Body of pancreas (tissue), 4 donors: ENCODE data around the gene INAVA. TPM values are rescaled to one million over a fixed set of nuclear protein-coding genes. Genes with fewer than 3 reads are reported as not detected.
"Not testable (repeated sequence)": the region's sequence is repeated elsewhere in the genome, so short reads cannot be mapped to it uniquely, and the experiment has no call there.

Experiments used
- ATAC-seq: fragments of 150-250 bp; one replicate; pipeline ENCODE4 v1.9.1; 2016
- DNase-seq, 4 donors: peaks; one replicate each; pipeline ENCODE4 v3.0.0-alpha.2; 2019
- H3K27ac ChIP-seq, 4 donors: fragments of 200-600 bp; sonication (generic); 1 replicate in 3 of 4; 2 replicates in 1 of 4; pipeline versions ENCODE4 v1.5.1 to v1.6.1; 2016 to 2019; ENCODE audit warnings: mild to moderate bottlenecking in 1 of 4, mixed read lengths in 1 of 4, moderate library complexity in 1 of 4
- H3K27me3 ChIP-seq, 2 donors: fragments of 200-600 bp; sonication (generic); one replicate each; pipeline ENCODE4 v1.6.0; 2016; ENCODE audit warnings: mild to moderate bottlenecking in 1 of 2
- H3K36me3 ChIP-seq, 2 donors: fragments of 200-600 bp; sonication (generic); replicated peaks in 1 of 2; 2 replicates each; pipeline ENCODE4 v1.5.1; 2016; ENCODE audit warnings: low read depth in 2 of 2; ENCODE audit not compliant: insufficient read depth in 1 of 2
- H3K4me1 ChIP-seq: fragments of 200-600 bp; sonication (generic); one replicate; pipeline ENCODE4 v1.6.0; 2016
- H3K4me3 ChIP-seq, 2 donors: fragments of 200-600 bp; sonication (generic); 1 replicate in 1 of 2; 2 replicates in 1 of 2; pipeline ENCODE4 v1.5.1; 2016 to 2019
- H3K9me3 ChIP-seq, 3 donors: fragments of 200-600 bp; sonication (generic); 1 replicate in 2 of 3; 2 replicates in 1 of 3; pipeline ENCODE4 v1.5.1; 2016
- CTCF ChIP-seq, 7 experiments: fragments of 450-650 bp in 4 of 7; fragments of 200-600 bp in 3 of 7; sonication (generic) in 3 of 7; IDR thresholded peaks; one replicate each; pipeline ENCODE4 v1.5.1; 2016 to 2019; ENCODE audit warnings: antibody characterized with exemption in 7 of 7
- POLR2A ChIP-seq, 3 donors: fragments of 450-650 bp; IDR thresholded peaks; one replicate each; pipeline ENCODE4 v1.6.1; 2016; ENCODE audit warnings: antibody characterized with exemption in 3 of 3, mild to moderate bottlenecking in 2 of 3
- WGBS, 2 donors: methylation state at CpG; one replicate each; pipeline ENCODE4 v1.1.5; 2017; 5-methylcytosine and 5-hydroxymethylcytosine counted together
- intact Hi-C: fragments of 100-400 bp; cut with DNase I; formaldehyde crosslinking; loops from one replicate; pipeline ENCODE4 v1.15.1; 2023
- small RNA-seq: library from RNA; depleted of rRNA; stranded (forward); fragments of <200 nt; gene quantifications from one replicate; pipeline ENCODE3, GENCODE V24; 2016
- total RNA-seq, 2 donors: library from RNA; depleted of rRNA; stranded (reverse); fragments of >200 nt; gene quantifications; one replicate each; pipeline ENCODE4 v1.1.0, GENCODE V29; 2016

INAVA gene
- total RNA-seq, 2 donors from 2014 or later: 22.1 to 30.7 TPM

GRCh38 chr1:200962631-200963030 is 67.9 kb downstream of the INAVA start:
- H3K27me3 ChIP-seq: no peaks in the 10 kb centered on the region
- ATAC-seq (no peak), DNase-seq (no peak)
- WGBS, 2 donors: 90 to 91% methylated on average over 4 of the region's 4 CpGs
- no peak overlapping the region for H3K4me3 ChIP-seq
- no peaks in the 10 kb centered on the region for H3K4me1 ChIP-seq
- intact Hi-C loops: no loop called here
- no peaks in the 10 kb centered on the region for H3K36me3 ChIP-seq
- no peak for TF ChIP-seq CTCF (IDR thresholded peaks at IDR 0.05)
- no peak overlapping the region for H3K27ac ChIP-seq
- H3K9me3 ChIP-seq: no peaks in the 10 kb centered on the region

GRCh38 chr1:200963076-200963475 is 68.4 kb downstream of the INAVA start:
- Histone ChIP-seq H3K27ac (no peak overlapping the region), H3K9me3 (no peaks in the 10 kb centered on the region), H3K4me3 (no peak overlapping the region), H3K27me3 (no peaks in the 10 kb centered on the region), H3K36me3 (no peaks in the 10 kb centered on the region), H3K4me1 (no peaks in the 10 kb centered on the region)
- ATAC-seq: no peak
- no peak for DNase-seq
- WGBS, 2 donors: 77 to 79% methylated on average over 2 of the region's 2 CpGs
- TF ChIP-seq POLR2A (IDR thresholded peaks at IDR 0.05) (no peak), CTCF (IDR thresholded peaks at IDR 0.05) (no peak)
- intact Hi-C loops: no loop called here

- H3K27ac ChIP-seq, H3K36me3 ChIP-seq, H3K9me3 ChIP-seq, DNase-seq, intact Hi-C loops, H3K27me3 ChIP-seq, H3K4me3 ChIP-seq, ATAC-seq, H3K4me1 ChIP-seq: not testable (repeated sequence)
- 92 to 97% methylated on average over 11 of the region's 11 CpGs for WGBS, 2 donors
These were observed 69.2 kb downstream of the INAVA start for GRCh38 chr1:200963888-200964287.

Small RNA genes within 50 kb of the gene (small RNA-seq; reads per million reads assigned to genes)
- gene RNU6-704P: not detected

Other genes starting within 250 kb of the INAVA start
- 10 to 100 TPM in 1 of 2 donors, 1 to 10 TPM in 1; 9.6 to 15.6 TPM for gene DDX59, start 225.0 kb upstream of the INAVA start, total RNA-seq
- 10 to 100 TPM in 1 of 2 donors, 1 to 10 TPM in 1; 8.8 to 19.1 TPM for gene CAMSAP2, start 156.0 kb upstream of the INAVA start, total RNA-seq
- gene GPR25, start 21.9 kb upstream of the INAVA start, total RNA-seq: 1 to 10 TPM in 1 of 2 donors, not detected in 1; 1.3 TPM
- 1 to 10 TPM; 1.6 to 3.4 TPM for gene KIF21B, start 128.8 kb downstream of the INAVA start, total RNA-seq
- under 1 TPM in 1 of 2 donors, not detected in 1; under 0.01 TPM for gene CACNA1S, start 217.5 kb downstream of the INAVA start, total RNA-seq
- gene ASCL5, start 232.3 kb downstream of the INAVA start, total RNA-seq: 1 to 10 TPM; 1.0 to 4.6 TPM